Panc1 (cell line): ENCODE results near the gene CD300LB.

Source experiments
- CTCF ChIP-seq: fragments of 450-650 bp; IDR thresholded peaks from 2 replicates; pipeline ENCODE4 v1.5.1; 2017; ENCODE audit warnings: mild to moderate bottlenecking
- POLR2AphosphoS5 ChIP-seq: IDR thresholded peaks from 2 replicates; pipeline ENCODE4 v1.6.1; 2012; ENCODE audit warnings: mild to moderate bottlenecking, low read depth, low read length, moderate library complexity
- SIN3A ChIP-seq: IDR thresholded peaks from 2 replicates; pipeline ENCODE4 v1.6.1; 2012; ENCODE audit warnings: low read depth, mild to moderate bottlenecking, low read length, moderate library complexity, borderline replicate concordance; ENCODE audit not compliant: insufficient read depth
- TF ChIP-seq, protein P1 (sequence below), 2 experiments: IDR thresholded peaks; 2 replicates each; pipeline ENCODE4 v1.6.1; 2011 to 2012; ENCODE audit warnings: low read depth in 2 of 2, control low read depth in 1 of 2, low read length in 1 of 2, mild to moderate bottlenecking in 1 of 2, moderate library complexity in 1 of 2; ENCODE audit not compliant: insufficient read depth in 1 of 2

DNA sequence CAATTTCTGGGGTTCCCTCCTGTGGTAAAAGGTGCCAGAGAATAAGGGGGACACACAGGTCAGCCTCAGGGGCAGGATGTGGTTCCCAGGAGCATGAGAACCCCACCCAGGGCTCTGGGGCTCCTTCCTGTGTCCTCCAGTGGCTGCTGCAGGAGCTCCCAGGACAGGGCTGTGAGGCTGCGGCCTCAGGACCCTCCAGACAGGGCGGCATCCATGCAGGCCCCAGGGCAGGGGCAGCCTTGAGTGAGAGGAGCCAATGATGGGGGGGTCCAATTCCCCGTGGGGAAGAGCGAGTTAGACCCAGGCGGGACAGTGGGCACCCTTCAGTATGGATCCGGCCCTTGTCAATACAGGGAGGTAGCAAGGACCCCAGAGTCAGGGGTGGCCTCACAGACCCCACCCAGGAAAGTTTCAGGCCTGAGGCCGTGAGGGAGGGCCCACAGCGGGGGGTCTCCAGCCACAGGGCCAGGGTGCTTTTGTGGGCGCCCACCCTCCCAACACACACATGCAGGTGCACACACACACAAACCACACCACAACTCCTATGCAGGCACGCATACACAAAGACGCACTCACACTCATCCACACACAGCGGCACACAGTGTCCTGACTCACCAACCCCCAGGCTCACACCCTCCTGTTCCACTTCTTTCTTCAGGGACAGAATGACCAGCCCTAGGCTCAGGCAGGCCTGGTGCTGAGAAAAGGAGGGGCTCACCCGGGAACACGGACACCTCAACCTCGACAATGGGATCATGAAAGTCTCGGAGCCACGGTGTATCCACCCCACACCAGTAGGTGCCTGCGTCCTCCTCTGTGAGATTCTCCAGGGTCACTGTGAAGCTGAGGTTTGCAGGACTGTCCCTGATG is 12.9 kb upstream of the CD300LB start:
- TF ChIP-seq CTCF (no peak), POLR2AphosphoS5 (no peak), SIN3A (no peak)
- TF ChIP-seq, protein P1, sequence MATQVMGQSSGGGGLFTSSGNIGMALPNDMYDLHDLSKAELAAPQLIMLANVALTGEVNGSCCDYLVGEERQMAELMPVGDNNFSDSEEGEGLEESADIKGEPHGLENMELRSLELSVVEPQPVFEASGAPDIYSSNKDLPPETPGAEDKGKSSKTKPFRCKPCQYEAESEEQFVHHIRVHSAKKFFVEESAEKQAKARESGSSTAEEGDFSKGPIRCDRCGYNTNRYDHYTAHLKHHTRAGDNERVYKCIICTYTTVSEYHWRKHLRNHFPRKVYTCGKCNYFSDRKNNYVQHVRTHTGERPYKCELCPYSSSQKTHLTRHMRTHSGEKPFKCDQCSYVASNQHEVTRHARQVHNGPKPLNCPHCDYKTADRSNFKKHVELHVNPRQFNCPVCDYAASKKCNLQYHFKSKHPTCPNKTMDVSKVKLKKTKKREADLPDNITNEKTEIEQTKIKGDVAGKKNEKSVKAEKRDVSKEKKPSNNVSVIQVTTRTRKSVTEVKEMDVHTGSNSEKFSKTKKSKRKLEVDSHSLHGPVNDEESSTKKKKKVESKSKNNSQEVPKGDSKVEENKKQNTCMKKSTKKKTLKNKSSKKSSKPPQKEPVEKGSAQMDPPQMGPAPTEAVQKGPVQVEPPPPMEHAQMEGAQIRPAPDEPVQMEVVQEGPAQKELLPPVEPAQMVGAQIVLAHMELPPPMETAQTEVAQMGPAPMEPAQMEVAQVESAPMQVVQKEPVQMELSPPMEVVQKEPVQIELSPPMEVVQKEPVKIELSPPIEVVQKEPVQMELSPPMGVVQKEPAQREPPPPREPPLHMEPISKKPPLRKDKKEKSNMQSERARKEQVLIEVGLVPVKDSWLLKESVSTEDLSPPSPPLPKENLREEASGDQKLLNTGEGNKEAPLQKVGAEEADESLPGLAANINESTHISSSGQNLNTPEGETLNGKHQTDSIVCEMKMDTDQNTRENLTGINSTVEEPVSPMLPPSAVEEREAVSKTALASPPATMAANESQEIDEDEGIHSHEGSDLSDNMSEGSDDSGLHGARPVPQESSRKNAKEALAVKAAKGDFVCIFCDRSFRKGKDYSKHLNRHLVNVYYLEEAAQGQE (IDR thresholded peaks at IDR 0.05; ENCODE audit: insufficient read depth in 1 of 2, low read depth in 2 of 2, low read length in 1 of 2): no peak
